Fibroblast of lung (primary cell): ENCODE measurements around the gene KLHL3. TPM values are rescaled to one million over a fixed set of nuclear protein-coding genes. Genes with fewer than 3 reads are reported as not detected.
A peak's percentile ranks its signal among the peaks of the same experiment; 100 is the strongest.

ENCODE experiments used
- DNase-seq, 2 donors: peaks; one replicate each; pipeline versions ENCODE4 v3.0.0 to v3.0.0-alpha.2; 2010; ENCODE audit warnings: low read depth in 2 of 2
- H2AFZ ChIP-seq: 2 replicates; pipeline ENCODE4 v1.5.1; 2012; ENCODE audit warnings: low read length, control low read depth, inconsistent platforms
- H3K27ac ChIP-seq: 2 replicates; pipeline ENCODE4 v1.5.1; 2011; ENCODE audit warnings: low read length, control low read depth; ENCODE audit not compliant: insufficient read depth
- H3K27me3 ChIP-seq: 2 replicates; pipeline ENCODE4 v1.5.1; 2011; ENCODE audit warnings: mild to moderate bottlenecking, low read length; ENCODE audit not compliant: control insufficient read depth, insufficient read depth
- H3K36me3 ChIP-seq: 2 replicates; pipeline ENCODE4 v1.5.1; 2011; ENCODE audit warnings: low read length; ENCODE audit not compliant: control insufficient read depth, insufficient read depth
- H3K4me1 ChIP-seq: 2 replicates; pipeline ENCODE4 v1.5.1; 2011; ENCODE audit warnings: low read length; ENCODE audit not compliant: control insufficient read depth, insufficient read depth; ENCODE audit errors: extremely low read depth
- H3K4me2 ChIP-seq: 2 replicates; pipeline ENCODE4 v1.5.1; 2011; ENCODE audit warnings: low read length, control low read depth; ENCODE audit not compliant: insufficient read depth; ENCODE audit errors: extremely low read depth
- H3K4me3 ChIP-seq, 4 experiments: fragments of 200-600 bp in 1 of 4; sonication (generic) in 1 of 4; replicated peaks in 1 of 4; 2 replicates each; pipeline ENCODE4 v1.5.1; 2011 to 2016; ENCODE audit warnings: low read length in 4 of 4, low read depth in 3 of 4, mild to moderate bottlenecking in 3 of 4, control low read depth in 2 of 4, inconsistent platforms in 1 of 4, mixed read lengths in 1 of 4; ENCODE audit not compliant: insufficient read depth in 1 of 4; ENCODE audit errors: control extremely low read depth in 1 of 4
- H3K79me2 ChIP-seq: 2 replicates; pipeline ENCODE4 v1.5.1; 2012; ENCODE audit warnings: mild to moderate bottlenecking, low read length, inconsistent platforms; ENCODE audit not compliant: control insufficient read depth, insufficient read depth
- H3K9ac ChIP-seq: 2 replicates; pipeline ENCODE4 v1.5.1; 2011; ENCODE audit warnings: mild to moderate bottlenecking, low read length, control low read depth; ENCODE audit not compliant: insufficient read depth
- H3K9me3 ChIP-seq: 2 replicates; pipeline ENCODE4 v1.5.1; 2012; ENCODE audit warnings: low read depth, low read length; ENCODE audit not compliant: control insufficient read depth, insufficient read depth
- H4K20me1 ChIP-seq: 2 replicates; pipeline ENCODE4 v1.5.1; 2011; ENCODE audit warnings: low read length; ENCODE audit not compliant: control insufficient read depth, insufficient read depth; ENCODE audit errors: extremely low read depth
- EZH2 ChIP-seq: IDR thresholded peaks from 2 replicates; pipeline ENCODE4 v1.5.1; 2012; ENCODE audit warnings: low read length, control low read depth, mild to moderate bottlenecking; ENCODE audit errors: missing control alignments
- polyA plus RNA-seq, 2 donors: library from polyadenylated mRNA; depleted of rRNA in 1 of 2; stranded (reverse) in 1 of 2; unstranded in 1 of 2; fragments of >200 nt; gene quantifications; 2 replicates each; pipeline ENCODE4 v1.2.1, GENCODE V29; 2011 to 2012; ENCODE audit warnings: missing spikeins in 1 of 2
- total RNA-seq: library from RNA; depleted of rRNA; stranded (reverse); fragments of >200 nt; gene quantifications from 2 replicates; pipeline ENCODE4 v1.2.1, GENCODE V29; 2014
- TF ChIP-seq, protein P1 (sequence below), 2 donors: IDR thresholded peaks in 1 of 2; conservative IDR thresholded peaks in 1 of 2; 1 replicate in 1 of 2; 2 replicates in 1 of 2; pipeline ENCODE4 v1.5.1; 2011 to 2012; ENCODE audit warnings: low read length in 2 of 2, control low read depth in 1 of 2, inconsistent platforms in 1 of 2, low read depth in 1 of 2, mild to moderate bottlenecking in 1 of 2

The KLHL3 gene
- total and polyA plus RNA-seq, 2 donors (not counting 1 experiment from before 2014, with no cell fraction given) = 0.60 to 2.3 TPM

- Histone ChIP-seq H3K4me1 (no peaks in the 10 kb centered on the region), H3K4me2 (no peak overlapping the region)
Measured at GRCh38 chr5:137594717-137595116, 141.2 kb downstream of the KLHL3 start.

GRCh38 chr5:137592317-137592716 lies 143.6 kb downstream of the KLHL3 start:
- TF ChIP-seq, protein P1, sequence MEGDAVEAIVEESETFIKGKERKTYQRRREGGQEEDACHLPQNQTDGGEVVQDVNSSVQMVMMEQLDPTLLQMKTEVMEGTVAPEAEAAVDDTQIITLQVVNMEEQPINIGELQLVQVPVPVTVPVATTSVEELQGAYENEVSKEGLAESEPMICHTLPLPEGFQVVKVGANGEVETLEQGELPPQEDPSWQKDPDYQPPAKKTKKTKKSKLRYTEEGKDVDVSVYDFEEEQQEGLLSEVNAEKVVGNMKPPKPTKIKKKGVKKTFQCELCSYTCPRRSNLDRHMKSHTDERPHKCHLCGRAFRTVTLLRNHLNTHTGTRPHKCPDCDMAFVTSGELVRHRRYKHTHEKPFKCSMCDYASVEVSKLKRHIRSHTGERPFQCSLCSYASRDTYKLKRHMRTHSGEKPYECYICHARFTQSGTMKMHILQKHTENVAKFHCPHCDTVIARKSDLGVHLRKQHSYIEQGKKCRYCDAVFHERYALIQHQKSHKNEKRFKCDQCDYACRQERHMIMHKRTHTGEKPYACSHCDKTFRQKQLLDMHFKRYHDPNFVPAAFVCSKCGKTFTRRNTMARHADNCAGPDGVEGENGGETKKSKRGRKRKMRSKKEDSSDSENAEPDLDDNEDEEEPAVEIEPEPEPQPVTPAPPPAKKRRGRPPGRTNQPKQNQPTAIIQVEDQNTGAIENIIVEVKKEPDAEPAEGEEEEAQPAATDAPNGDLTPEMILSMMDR (conservative IDR thresholded peaks at IDR 0.05 in 1 of 2, IDR thresholded peaks at IDR 0.05 in 1 of 2; ENCODE audit: low read depth in 1 of 2, low read length in 2 of 2) = no peak
- TF ChIP-seq EZH2 = no peak
- H3K79me2 ChIP-seq = no peaks in the 10 kb centered on the region
- no peak overlapping the region for H3K9ac ChIP-seq
- no peaks in the 10 kb centered on the region for H3K27me3 ChIP-seq
- no peak overlapping the region for H3K4me3 ChIP-seq
- no peak overlapping the region for H2AFZ ChIP-seq
- no peaks in the 10 kb centered on the region for H3K36me3 ChIP-seq
- no peaks in the 10 kb centered on the region for H3K4me1 ChIP-seq
- no peak overlapping the region for H3K27ac ChIP-seq
- H3K4me2 ChIP-seq = no peak overlapping the region
- no peak for DNase-seq
- no peaks in the 10 kb centered on the region for H3K9me3 ChIP-seq
- H4K20me1 ChIP-seq = no peaks in the 10 kb centered on the region

More at GRCh38 chr5:137594717-137595116, 141.2 kb downstream of the KLHL3 start:
- TF ChIP-seq, protein P1 (conservative IDR thresholded peaks at IDR 0.05 in 1 of 2, IDR thresholded peaks at IDR 0.05 in 1 of 2; ENCODE audit: low read depth in 1 of 2, low read length in 2 of 2) = no peak
- no peak for TF ChIP-seq EZH2
- Histone ChIP-seq H3K79me2 (no peaks in the 10 kb centered on the region), H3K9me3 (no peaks in the 10 kb centered on the region), H3K27me3 (no peaks in the 10 kb centered on the region), H3K36me3 (no peaks in the 10 kb centered on the region), H2AFZ (no peak overlapping the region), H4K20me1 (no peaks in the 10 kb centered on the region), H3K27ac (no peak overlapping the region), H3K9ac (no peak overlapping the region), H3K4me3 (no peak overlapping the region)
- peak in 1 of 2 donors; percentile 25 for DNase-seq

- Histone ChIP-seq H3K4me2 (no peak overlapping the region), H3K4me1 (no peaks in the 10 kb centered on the region), H4K20me1 (no peaks in the 10 kb centered on the region), H3K4me3 (no peak overlapping the region), H3K79me2 (no peaks in the 10 kb centered on the region), H2AFZ (no peak overlapping the region), H3K9ac (no peak overlapping the region), H3K27me3 (no peaks in the 10 kb centered on the region), H3K27ac (no peak overlapping the region), H3K9me3 (no peaks in the 10 kb centered on the region), H3K36me3 (no peaks in the 10 kb centered on the region)
- TF ChIP-seq, protein P1 (conservative IDR thresholded peaks at IDR 0.05 in 1 of 2, IDR thresholded peaks at IDR 0.05 in 1 of 2; ENCODE audit: low read depth in 1 of 2, low read length in 2 of 2) = no peak
- no peak for TF ChIP-seq EZH2
- DNase-seq = no peak
Measured at GRCh38 chr5:137589185-137589584, 146.7 kb downstream of the KLHL3 start.
